ENCODE measurements around the gene FADS6. TPM values are rescaled to one million over a fixed set of nuclear protein-coding genes. Genes with fewer than 3 reads are reported as not detected.

FADS6 gene
- total RNA-seq, 1 experiment from 2014 or later = 1.2 TPM

DNA sequence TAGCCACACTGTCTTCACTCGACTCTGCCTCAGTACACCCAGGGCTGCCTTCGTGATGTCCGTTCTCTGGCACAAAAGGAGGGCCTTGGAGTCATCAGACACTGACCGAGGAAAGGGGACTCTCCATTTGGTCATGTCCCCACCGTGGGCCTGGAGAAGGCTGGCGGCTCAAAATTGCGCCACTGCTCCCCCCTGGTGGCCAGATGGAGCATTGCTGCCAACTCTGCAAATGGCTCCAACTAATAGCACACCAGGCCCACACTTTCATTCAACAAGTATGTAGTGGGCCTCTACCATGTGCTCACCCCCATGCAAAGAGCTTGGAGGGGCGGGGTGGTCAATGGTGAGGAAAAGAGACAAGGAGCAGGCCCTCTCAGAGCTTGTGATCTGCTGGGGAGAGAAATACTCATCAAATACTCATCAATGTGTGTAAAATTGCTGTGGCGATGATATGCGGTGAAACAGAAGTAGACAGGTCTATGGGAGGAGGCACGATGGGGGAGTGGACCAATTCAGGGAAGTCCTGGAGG is 28.5 kb downstream of the FADS6 start:
- H3K9me3 Mint-ChIP-seq = no peaks in the 10 kb centered on the region
- Histone ChIP-seq H2BK120ac (ENCODE audit: low read depth, low read length, poor library complexity, severe bottlenecking) (no peak overlapping the region), H3K4ac (ENCODE audit: low read depth, low read length) (no peak overlapping the region), H4K5ac (ENCODE audit: insufficient read length, low read depth, low read length) (no peak overlapping the region), H3K4me1 (ENCODE audit: insufficient read depth, low read length) (0 out of 2 replicates have a peak, but pooled peaks cover 2% of the 10 kb centered on the region), H3K23me2 (ENCODE audit: insufficient read length, low read depth, low read length, poor library complexity, severe bottlenecking) (peaks cover 7% of the 10 kb centered on the region), H2BK20ac (ENCODE audit: low read depth, low read length, poor library complexity, severe bottlenecking) (no peak overlapping the region), H3K79me1 (ENCODE audit: insufficient read depth, low read depth, low read length, poor library complexity, severe bottlenecking) (no peaks in the 10 kb centered on the region), H2BK12ac (ENCODE audit: insufficient read length, low read depth, low read length) (no peak overlapping the region), H3K9me3 (ENCODE audit: control insufficient read depth, low read depth, low read length) (no peaks in the 10 kb centered on the region), H3K79me2 (ENCODE audit: insufficient read depth, low read length) (no peaks in the 10 kb centered on the region), H3K27ac (ENCODE audit: insufficient read length, low read depth, low read length) (no peak overlapping the region), H4K20me1 (ENCODE audit: control insufficient read depth, insufficient read depth, insufficient read length) (no peaks in the 10 kb centered on the region), H3K14ac (ENCODE audit: insufficient read depth, low read length) (no peak overlapping the region), H3T11ph (ENCODE audit: low read length) (no peak overlapping the region), H3K56ac (ENCODE audit: insufficient read length, low read depth, low read length) (no peak overlapping the region), H2AFZ (ENCODE audit: low read length) (no peak overlapping the region), H2AK5ac (ENCODE audit: insufficient read length, low read length) (no peak overlapping the region), H4K8ac (replicated peaks; ENCODE audit: insufficient read length, low read depth, low read length) (no peak overlapping the region), H3K18ac (ENCODE audit: insufficient read length, low read depth, low read length) (no peak overlapping the region), H3K4me2 (ENCODE audit: insufficient read depth, insufficient read length, low read length) (no peak overlapping the region), H2BK5ac (ENCODE audit: insufficient read length, low read length) (no peak overlapping the region), H3K27me3 (ENCODE audit: insufficient read depth, low read length) (peaks cover 19% of the 10 kb centered on the region), H3K9ac (ENCODE audit: extremely low read depth, insufficient read length, low read length) (no peak overlapping the region), H4K91ac (ENCODE audit: insufficient read length, low read depth, low read length) (no peak overlapping the region), H3K23ac (ENCODE audit: insufficient read length, low read depth, low read length) (no peak overlapping the region), H2BK15ac (ENCODE audit: low read depth, low read length) (no peak overlapping the region)
- peaks cover 3 to 22% (median 21%) of the 10 kb centered on the region in 3 experiments; a peak in 4 of 7 replicates for H3K36me3 Mint-ChIP-seq (ENCODE audit: insufficient read depth in 1 of 3, low read depth in 3 of 3)
- H3K27me3 Mint-ChIP-seq (ENCODE audit: low read depth) = peaks cover 23% of the 10 kb centered on the region
- DNase-seq = peak; percentile 86
- H3K27ac Mint-ChIP-seq = peak overlapping the region in 1 of 3 experiments; percentile 37; a peak in 2 of 7 replicates
- TF ChIP-seq, protein P1, sequence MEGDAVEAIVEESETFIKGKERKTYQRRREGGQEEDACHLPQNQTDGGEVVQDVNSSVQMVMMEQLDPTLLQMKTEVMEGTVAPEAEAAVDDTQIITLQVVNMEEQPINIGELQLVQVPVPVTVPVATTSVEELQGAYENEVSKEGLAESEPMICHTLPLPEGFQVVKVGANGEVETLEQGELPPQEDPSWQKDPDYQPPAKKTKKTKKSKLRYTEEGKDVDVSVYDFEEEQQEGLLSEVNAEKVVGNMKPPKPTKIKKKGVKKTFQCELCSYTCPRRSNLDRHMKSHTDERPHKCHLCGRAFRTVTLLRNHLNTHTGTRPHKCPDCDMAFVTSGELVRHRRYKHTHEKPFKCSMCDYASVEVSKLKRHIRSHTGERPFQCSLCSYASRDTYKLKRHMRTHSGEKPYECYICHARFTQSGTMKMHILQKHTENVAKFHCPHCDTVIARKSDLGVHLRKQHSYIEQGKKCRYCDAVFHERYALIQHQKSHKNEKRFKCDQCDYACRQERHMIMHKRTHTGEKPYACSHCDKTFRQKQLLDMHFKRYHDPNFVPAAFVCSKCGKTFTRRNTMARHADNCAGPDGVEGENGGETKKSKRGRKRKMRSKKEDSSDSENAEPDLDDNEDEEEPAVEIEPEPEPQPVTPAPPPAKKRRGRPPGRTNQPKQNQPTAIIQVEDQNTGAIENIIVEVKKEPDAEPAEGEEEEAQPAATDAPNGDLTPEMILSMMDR (conservative IDR thresholded peaks at IDR 0.05) = peak; percentile 92
- no peak overlapping the region for H3K4me3 Mint-ChIP-seq
- no CpG with 5 or more reads among the region's 11 CpGs for WGBS (ENCODE audit: extremely low coverage, insufficient read length, low lambda C conversion rate)
- peaks cover 10 to 19% of the 10 kb centered on the region in 2 experiments for H3K4me1 Mint-ChIP-seq
